Astrocyte (in vitro differentiated cells and primary cell): Measurements from ENCODE around the gene MADCAM1. TPM values are rescaled to one million over a fixed set of nuclear protein-coding genes. Genes with fewer than 3 reads are reported as not detected.

Experiments
- DNase-seq: peaks from one replicate; pipeline ENCODE4 v3.0.0-alpha.2; 2010; ENCODE audit warnings: low read depth
- FAIRE-seq: peaks from 2 replicates; lab custom pipeline; 2011; peaks lifted over from hg19 to GRCh38; lab: Jason Lieb, UNC
- H2AFZ ChIP-seq: 2 replicates; pipeline ENCODE4 v1.6.0; 2012; ENCODE audit warnings: low read depth, low read length, inconsistent platforms
- H3K27ac ChIP-seq: 2 replicates; pipeline ENCODE4 v1.5.1; 2011; ENCODE audit warnings: low read depth, low read length, inconsistent platforms
- H3K27me3 ChIP-seq: 2 replicates; pipeline ENCODE4 v1.6.0; 2011; ENCODE audit warnings: low read length, inconsistent platforms; ENCODE audit not compliant: insufficient read depth
- H3K36me3 ChIP-seq: 2 replicates; pipeline ENCODE4 v1.5.1; 2011; ENCODE audit warnings: low read length, inconsistent platforms; ENCODE audit not compliant: insufficient read depth
- H3K4me1 ChIP-seq: 2 replicates; pipeline ENCODE4 v1.5.1; 2011; ENCODE audit warnings: low read length, inconsistent platforms; ENCODE audit not compliant: insufficient read depth
- H3K4me2 ChIP-seq: 2 replicates; pipeline ENCODE4 v1.6.0; 2012; ENCODE audit warnings: low read length, inconsistent platforms
- H3K4me3 ChIP-seq: 2 replicates; pipeline ENCODE4 v1.5.1; 2011; ENCODE audit warnings: low read depth, mild to moderate bottlenecking, low read length, inconsistent platforms; ENCODE audit not compliant: insufficient read depth
- H3K79me2 ChIP-seq: 2 replicates; pipeline ENCODE4 v1.6.0; 2012; ENCODE audit warnings: mild to moderate bottlenecking, low read length, inconsistent platforms; ENCODE audit not compliant: insufficient read depth
- H3K9ac ChIP-seq: 2 replicates; pipeline ENCODE4 v1.6.0; 2012; ENCODE audit warnings: mild to moderate bottlenecking, low read length, inconsistent platforms
- H3K9me3 ChIP-seq: 2 replicates; pipeline ENCODE4 v1.5.1; 2012; ENCODE audit warnings: low read depth, mild to moderate bottlenecking, low read length, inconsistent platforms; ENCODE audit not compliant: insufficient read depth
- H4K20me1 ChIP-seq: 2 replicates; pipeline ENCODE4 v1.6.0; 2012; ENCODE audit warnings: low read length, inconsistent platforms; ENCODE audit not compliant: insufficient read depth
- H3K27ac Mint-ChIP-seq: one replicate; pipeline ENCODE4 v1.8.0; 2021; ENCODE audit warnings: mild to moderate bottlenecking, mixed read lengths; ENCODE audit not compliant: unreplicated experiment
- H3K27me3 Mint-ChIP-seq: one replicate; pipeline ENCODE4 v1.8.0; 2021; ENCODE audit warnings: low read depth, mixed read lengths; ENCODE audit not compliant: unreplicated experiment
- H3K36me3 Mint-ChIP-seq: one replicate; pipeline ENCODE4 v1.8.0; 2021; ENCODE audit warnings: low read depth, mixed read lengths; ENCODE audit not compliant: unreplicated experiment
- H3K4me1 Mint-ChIP-seq: one replicate; pipeline ENCODE4 v1.8.0; 2021; ENCODE audit warnings: low read depth, mixed read lengths; ENCODE audit not compliant: unreplicated experiment
- H3K4me3 Mint-ChIP-seq: one replicate; pipeline ENCODE4 v1.8.0; 2021; ENCODE audit warnings: mild to moderate bottlenecking, moderate library complexity, mixed read lengths; ENCODE audit not compliant: unreplicated experiment
- H3K9me3 Mint-ChIP-seq: one replicate; pipeline ENCODE4 v1.8.0; 2021; ENCODE audit warnings: mild to moderate bottlenecking, mixed read lengths; ENCODE audit not compliant: unreplicated experiment
- EZH2 ChIP-seq: IDR thresholded peaks from 2 replicates; pipeline ENCODE4 v1.6.1; 2012; ENCODE audit warnings: mild to moderate bottlenecking, low read length, inconsistent platforms; ENCODE audit not compliant: insufficient read depth
- total RNA-seq: library from RNA; stranded (reverse); gene quantifications from 2 replicates; pipeline ENCODE4 v1.2.1, GENCODE V29; 2021
- TF ChIP-seq, protein P1 (sequence below): IDR thresholded peaks from 2 replicates; pipeline ENCODE4 v1.5.1; 2011; ENCODE audit warnings: low read depth, mild to moderate bottlenecking, inconsistent platforms, low read length, moderate library complexity; ENCODE audit not compliant: insufficient read depth

MADCAM1 gene
- total RNA-seq, 1 donor from 2014 or later: 0.57 TPM

DNA sequence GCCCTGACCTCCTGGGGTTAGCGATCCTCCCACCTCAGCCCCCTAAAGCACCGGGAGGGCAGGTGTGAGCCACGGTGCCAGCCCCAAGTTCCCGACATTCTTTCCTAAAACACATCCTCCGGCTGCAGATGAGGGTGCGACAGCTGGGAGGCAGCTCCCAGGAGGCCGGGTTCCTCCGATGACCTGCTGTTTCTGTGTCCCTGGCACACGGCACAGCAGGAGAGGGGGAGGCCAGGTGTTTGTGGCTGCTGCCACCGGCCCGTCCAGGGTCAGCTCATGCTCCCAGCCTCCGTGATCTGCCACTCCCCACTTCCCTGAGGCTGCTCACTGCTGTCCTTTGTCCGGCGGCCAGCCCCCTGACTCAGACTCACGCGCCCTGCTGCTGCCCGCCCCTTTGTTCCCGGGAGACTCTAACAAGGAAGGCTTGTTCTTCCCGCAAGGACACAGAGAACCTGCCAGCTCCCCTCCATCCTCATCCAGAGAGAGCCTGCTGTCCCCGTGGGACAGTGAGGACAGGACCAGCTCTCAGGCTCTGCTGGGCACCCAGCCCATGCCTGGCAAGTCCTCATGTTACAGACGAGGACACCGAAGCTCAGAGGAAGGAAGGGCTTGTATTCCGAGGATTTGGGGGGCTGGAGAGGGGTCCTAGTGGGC, 10.6 kb upstream of the MADCAM1 start:
- no peaks in the 10 kb centered on the region for H3K9me3 Mint-ChIP-seq
- H3K27me3 Mint-ChIP-seq: peaks cover 3% of the 10 kb centered on the region
- Histone ChIP-seq H2AFZ (peak overlapping the region; percentile 62), H3K4me1 (peaks cover 15% of the 10 kb centered on the region), H3K9me3 (peaks cover 5% of the 10 kb centered on the region), H3K9ac (peak overlapping the region; percentile 61), H3K27ac (no peak overlapping the region), H4K20me1 (no peaks in the 10 kb centered on the region), H3K36me3 (no peaks in the 10 kb centered on the region), H3K4me2 (peak overlapping the region; percentile 60), H3K27me3 (no peaks in the 10 kb centered on the region), H3K4me3 (no peak overlapping the region), H3K79me2 (no peaks in the 10 kb centered on the region)
- H3K27ac Mint-ChIP-seq: peak overlapping the region; percentile 26
- TF ChIP-seq, protein P1, sequence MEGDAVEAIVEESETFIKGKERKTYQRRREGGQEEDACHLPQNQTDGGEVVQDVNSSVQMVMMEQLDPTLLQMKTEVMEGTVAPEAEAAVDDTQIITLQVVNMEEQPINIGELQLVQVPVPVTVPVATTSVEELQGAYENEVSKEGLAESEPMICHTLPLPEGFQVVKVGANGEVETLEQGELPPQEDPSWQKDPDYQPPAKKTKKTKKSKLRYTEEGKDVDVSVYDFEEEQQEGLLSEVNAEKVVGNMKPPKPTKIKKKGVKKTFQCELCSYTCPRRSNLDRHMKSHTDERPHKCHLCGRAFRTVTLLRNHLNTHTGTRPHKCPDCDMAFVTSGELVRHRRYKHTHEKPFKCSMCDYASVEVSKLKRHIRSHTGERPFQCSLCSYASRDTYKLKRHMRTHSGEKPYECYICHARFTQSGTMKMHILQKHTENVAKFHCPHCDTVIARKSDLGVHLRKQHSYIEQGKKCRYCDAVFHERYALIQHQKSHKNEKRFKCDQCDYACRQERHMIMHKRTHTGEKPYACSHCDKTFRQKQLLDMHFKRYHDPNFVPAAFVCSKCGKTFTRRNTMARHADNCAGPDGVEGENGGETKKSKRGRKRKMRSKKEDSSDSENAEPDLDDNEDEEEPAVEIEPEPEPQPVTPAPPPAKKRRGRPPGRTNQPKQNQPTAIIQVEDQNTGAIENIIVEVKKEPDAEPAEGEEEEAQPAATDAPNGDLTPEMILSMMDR: no peak
- peak; percentile 45 for TF ChIP-seq EZH2
- FAIRE-seq (no peak), DNase-seq (peak; percentile 9)
- peaks cover 12% of the 10 kb centered on the region for H3K4me1 Mint-ChIP-seq
- peak overlapping the region; percentile 57 for H3K4me3 Mint-ChIP-seq
- peaks cover 2% of the 10 kb centered on the region for H3K36me3 Mint-ChIP-seq

DNA sequence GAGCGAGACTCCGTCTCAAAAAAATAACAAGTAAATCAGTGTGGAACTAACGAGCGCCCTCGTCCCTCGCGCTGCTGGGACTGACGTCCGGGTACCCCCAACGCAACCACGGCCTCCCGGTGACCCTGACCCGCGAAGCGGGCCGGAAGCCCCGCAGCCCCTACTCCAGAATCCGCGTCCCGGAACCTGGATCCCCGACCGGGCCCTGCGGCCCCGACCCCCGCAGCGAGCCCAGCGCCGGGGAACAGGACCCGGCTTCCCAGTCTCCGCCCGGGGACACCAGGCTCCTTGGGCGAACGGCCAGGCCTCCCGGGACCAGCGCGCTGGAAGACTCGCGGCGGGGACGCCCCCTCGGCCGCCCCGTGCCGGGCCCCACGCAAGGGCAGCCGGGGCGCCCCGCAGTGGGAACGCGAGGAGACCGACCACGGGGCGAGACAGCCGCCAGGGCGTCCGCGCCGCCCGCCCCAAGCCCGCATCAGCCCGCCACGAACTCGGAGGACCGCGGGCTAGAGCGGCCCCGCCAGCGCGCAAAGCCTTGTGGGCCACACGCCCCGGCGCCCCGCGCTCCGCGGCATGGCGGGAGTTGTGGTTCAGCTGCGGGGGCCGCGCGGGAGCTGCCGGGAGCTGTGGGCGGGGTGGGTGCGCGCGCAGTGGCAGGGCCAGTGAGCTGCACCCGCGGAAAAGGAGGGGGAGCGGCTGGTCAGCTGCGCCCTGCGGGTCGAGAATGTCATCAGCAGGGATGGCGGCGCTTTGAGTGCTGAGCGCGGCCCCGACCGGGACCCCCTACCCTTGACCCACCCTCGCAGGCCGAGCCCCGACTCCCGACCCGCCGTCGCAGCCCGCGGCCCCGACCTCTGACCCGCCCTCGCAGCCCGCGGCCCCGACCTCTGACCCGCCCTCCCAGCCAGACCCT, 7.5 kb upstream of the MADCAM1 start:
- Histone ChIP-seq H3K4me2 (peak overlapping the region; percentile 95), H3K79me2 (no peaks in the 10 kb centered on the region), H3K27ac (peak overlapping the region; percentile 83), H3K36me3 (no peaks in the 10 kb centered on the region), H3K4me3 (peak overlapping the region; percentile 79), H3K4me1 (peaks cover 15% of the 10 kb centered on the region), H3K27me3 (no peaks in the 10 kb centered on the region), H3K9me3 (no peaks in the 10 kb centered on the region), H2AFZ (peak overlapping the region; percentile 78), H4K20me1 (no peaks in the 10 kb centered on the region), H3K9ac (peak overlapping the region; percentile 93)
- H3K27me3 Mint-ChIP-seq: peaks cover 1% of the 10 kb centered on the region
- peak overlapping the region; percentile 82 for H3K4me3 Mint-ChIP-seq
- peaks cover 2% of the 10 kb centered on the region for H3K36me3 Mint-ChIP-seq
- peak; percentile 85 for DNase-seq
- H3K27ac Mint-ChIP-seq: peak overlapping the region; percentile 59
- no peaks in the 10 kb centered on the region for H3K9me3 Mint-ChIP-seq
- no peak for FAIRE-seq
- TF ChIP-seq, protein P1: no peak
- TF ChIP-seq EZH2: no peak
- peaks cover 8% of the 10 kb centered on the region for H3K4me1 Mint-ChIP-seq
